ENCODE data around the gene LRRC72.

DNA sequence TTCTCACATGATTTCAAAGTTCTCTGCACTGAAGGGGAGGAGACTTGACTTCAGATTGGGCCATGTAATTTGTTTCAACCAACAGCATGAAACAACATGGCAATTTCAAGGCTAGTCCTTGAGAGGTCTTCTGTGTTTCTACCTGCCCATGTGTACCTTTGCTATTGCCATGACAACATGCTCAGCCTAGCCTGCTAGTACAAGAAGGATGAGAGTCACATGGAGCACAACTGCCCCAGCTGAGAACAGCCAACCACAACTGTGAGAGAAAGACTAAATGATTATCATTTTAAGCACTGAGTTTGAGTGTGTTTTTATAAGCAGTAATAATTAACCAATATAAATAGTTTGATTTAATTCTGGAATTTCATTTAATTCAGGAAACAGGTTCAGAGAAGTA is 77.0 kb downstream of the LRRC72 start:
- no peak for TF ChIP-seq CTCF (IDR thresholded peaks at IDR 0.05)
- no peak for TF ChIP-seq POLR2AphosphoS5 (IDR thresholded peaks at IDR 0.05)

Measured in suprapubic skin (tissue), 3 donors.